NT2/D1 (cell line): Measurements from ENCODE around the gene COIL.

ENCODE experiments used
- DNase-seq: peaks from one replicate; pipeline ENCODE4 v3.0.0-alpha.2; 2011; ENCODE audit warnings: low read depth, low spot score
- H3K27me3 ChIP-seq: 2 replicates; pipeline ENCODE4 v1.6.0; 2011; ENCODE audit warnings: mild to moderate bottlenecking; ENCODE audit not compliant: insufficient read length, insufficient read depth
- H3K36me3 ChIP-seq: 2 replicates; pipeline ENCODE4 v1.6.1; 2011; ENCODE audit warnings: mild to moderate bottlenecking, low read length, mixed read lengths; ENCODE audit not compliant: insufficient read depth, insufficient read length
- H3K4me1 ChIP-seq: 2 replicates; pipeline ENCODE4 v1.5.1; 2011; ENCODE audit not compliant: insufficient read depth, insufficient read length
- H3K4me3 ChIP-seq: 2 replicates; pipeline ENCODE4 v1.5.1; 2011; ENCODE audit warnings: low read depth; ENCODE audit not compliant: insufficient read length
- H3K9ac ChIP-seq: 2 replicates; pipeline ENCODE4 v1.6.0; 2011; ENCODE audit warnings: low read depth; ENCODE audit not compliant: insufficient read length
- H3K9me3 ChIP-seq: 2 replicates; pipeline ENCODE4 v1.5.1; 2011; ENCODE audit warnings: mild to moderate bottlenecking, low read length; ENCODE audit not compliant: insufficient read depth
- SUZ12 ChIP-seq: IDR thresholded peaks from 2 replicates; pipeline ENCODE4 v1.6.1; 2011; ENCODE audit not compliant: insufficient read length, insufficient read depth; ENCODE audit errors: extremely low read depth
- YY1 ChIP-seq: IDR thresholded peaks from 2 replicates; pipeline ENCODE4 v1.6.1; 2011; ENCODE audit not compliant: insufficient read length, insufficient read depth
- ZNF274 ChIP-seq: IDR thresholded peaks from 2 replicates; pipeline ENCODE4 v1.6.1; 2011; ENCODE audit warnings: mild to moderate bottlenecking, low read depth, low read length

The COIL gene

GRCh38 chr17:56892333-56892732, 68.5 kb downstream of the COIL start:
- DNase-seq: no peak
- Histone ChIP-seq H3K4me3 (no peak overlapping the region), H3K9me3 (peaks cover 19% of the 10 kb centered on the region; the same call in 1 of the 2 replicates), H3K4me1 (peaks cover 7% of the 10 kb centered on the region), H3K9ac (no peak overlapping the region), H3K36me3 (peaks cover 23% of the 10 kb centered on the region), H3K27me3 (no peaks in the 10 kb centered on the region)
- no peak for TF ChIP-seq SUZ12
- no peak for TF ChIP-seq ZNF274
- TF ChIP-seq YY1: no peak

- Histone ChIP-seq H3K4me1 (peaks cover 7% of the 10 kb centered on the region), H3K9me3 (peaks cover 24% of the 10 kb centered on the region; the same call in 1 of the 2 replicates), H3K9ac (no peak overlapping the region), H3K36me3 (peaks cover 23% of the 10 kb centered on the region), H3K27me3 (no peaks in the 10 kb centered on the region), H3K4me3 (no peak overlapping the region)
- TF ChIP-seq YY1: no peak
- TF ChIP-seq ZNF274: no peak
- TF ChIP-seq SUZ12: no peak
- no peak for DNase-seq
Observed at GRCh38 chr17:56891751-56892150, 69.1 kb downstream of the COIL start.

GRCh38 chr17:56890906-56891674, 69.8 kb downstream of the COIL start:
- peaks cover 7% of the 10 kb centered on the region for H3K4me1 ChIP-seq
- no peak overlapping the region for H3K4me3 ChIP-seq

GRCh38 chr17:56890390-56890789, 70.5 kb downstream of the COIL start:
- Histone ChIP-seq H3K36me3 (peaks cover 19% of the 10 kb centered on the region), H3K4me3 (no peak overlapping the region), H3K27me3 (no peaks in the 10 kb centered on the region), H3K9me3 (peaks cover 30% of the 10 kb centered on the region; the same call in 1 of the 2 replicates), H3K4me1 (peaks cover 7% of the 10 kb centered on the region), H3K9ac (no peak overlapping the region)
- no peak for TF ChIP-seq SUZ12
- no peak for TF ChIP-seq ZNF274
- no peak for TF ChIP-seq YY1
- DNase-seq: no peak

More at GRCh38 chr17:56890906-56891674, 69.8 kb downstream of the COIL start:
- Histone ChIP-seq H3K9me3 (peaks cover 30% of the 10 kb centered on the region; the same call in 1 of the 2 replicates), H3K9ac (no peak overlapping the region), H3K27me3 (no peaks in the 10 kb centered on the region), H3K36me3 (peaks cover 23% of the 10 kb centered on the region)
- DNase-seq: no peak
- TF ChIP-seq ZNF274 (no peak), YY1 (no peak), SUZ12 (no peak)
